COLO668 (cell line): ENCODE results near the gene GALNT8.
"Not testable (repeated sequence)": the region's sequence is repeated elsewhere in the genome, so short reads cannot be mapped to it uniquely, and the experiment has no call there.

Experiments used
- DNase-seq: peaks from one replicate; lab custom pipeline; 2025; ENCODE audit not compliant: unreplicated experiment; lab: John Stamatoyannopoulos, UW

GALNT8 gene, protein sequence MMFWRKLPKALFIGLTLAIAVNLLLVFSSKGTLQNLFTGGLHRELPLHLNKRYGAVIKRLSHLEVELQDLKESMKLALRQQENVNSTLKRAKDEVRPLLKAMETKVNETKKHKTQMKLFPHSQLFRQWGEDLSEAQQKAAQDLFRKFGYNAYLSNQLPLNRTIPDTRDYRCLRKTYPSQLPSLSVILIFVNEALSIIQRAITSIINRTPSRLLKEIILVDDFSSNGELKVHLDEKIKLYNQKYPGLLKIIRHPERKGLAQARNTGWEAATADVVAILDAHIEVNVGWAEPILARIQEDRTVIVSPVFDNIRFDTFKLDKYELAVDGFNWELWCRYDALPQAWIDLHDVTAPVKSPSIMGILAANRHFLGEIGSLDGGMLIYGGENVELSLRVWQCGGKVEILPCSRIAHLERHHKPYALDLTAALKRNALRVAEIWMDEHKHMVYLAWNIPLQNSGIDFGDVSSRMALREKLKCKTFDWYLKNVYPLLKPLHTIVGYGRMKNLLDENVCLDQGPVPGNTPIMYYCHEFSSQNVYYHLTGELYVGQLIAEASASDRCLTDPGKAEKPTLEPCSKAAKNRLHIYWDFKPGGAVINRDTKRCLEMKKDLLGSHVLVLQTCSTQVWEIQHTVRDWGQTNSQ

DNA sequence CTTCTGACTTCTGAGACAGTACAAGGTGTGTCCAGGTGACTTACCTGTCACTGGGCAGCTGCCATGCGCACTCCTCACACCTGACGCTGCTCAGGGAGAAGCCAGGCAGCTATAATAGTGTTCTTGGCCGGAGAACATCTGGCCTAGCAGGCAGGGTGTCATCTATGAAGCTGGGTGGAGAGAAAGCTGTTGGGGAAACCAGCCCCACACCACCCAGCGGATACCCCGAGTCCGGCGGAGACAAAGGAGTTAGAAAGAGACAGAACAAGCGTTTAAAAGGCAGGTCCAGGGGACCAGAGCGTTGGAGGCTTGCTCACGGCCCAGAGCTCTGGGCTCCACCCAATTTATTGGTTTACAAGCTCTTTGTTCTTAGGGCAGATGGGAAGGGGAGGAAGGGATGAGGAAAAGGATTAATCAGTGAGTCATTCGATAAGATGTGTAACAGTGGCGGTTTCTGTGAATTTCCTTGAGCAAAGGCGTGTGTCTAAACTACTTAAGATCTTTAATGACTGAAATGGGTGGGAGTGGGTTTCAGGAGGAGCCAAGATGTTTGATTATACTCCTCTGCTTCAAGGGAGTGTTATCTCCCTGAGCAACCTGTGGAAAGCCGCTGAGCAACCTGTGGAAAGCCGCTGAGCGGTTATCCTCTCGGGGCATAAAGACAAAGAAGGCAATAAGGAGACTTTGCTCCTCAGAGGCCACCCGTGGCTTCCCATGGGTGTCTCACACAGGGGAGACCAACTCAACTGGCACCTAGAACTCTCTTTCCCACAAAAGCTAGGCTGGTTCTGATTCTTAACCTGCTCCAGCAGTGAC lies at the start of gene GALNT8:
TSS of gene GALNT8 (plus strand) at position 580 of the 816 bp plus-strand sequence. CDS start 278 bp downstream, outside the sequence.
- DNase-seq = no peak

DNA sequence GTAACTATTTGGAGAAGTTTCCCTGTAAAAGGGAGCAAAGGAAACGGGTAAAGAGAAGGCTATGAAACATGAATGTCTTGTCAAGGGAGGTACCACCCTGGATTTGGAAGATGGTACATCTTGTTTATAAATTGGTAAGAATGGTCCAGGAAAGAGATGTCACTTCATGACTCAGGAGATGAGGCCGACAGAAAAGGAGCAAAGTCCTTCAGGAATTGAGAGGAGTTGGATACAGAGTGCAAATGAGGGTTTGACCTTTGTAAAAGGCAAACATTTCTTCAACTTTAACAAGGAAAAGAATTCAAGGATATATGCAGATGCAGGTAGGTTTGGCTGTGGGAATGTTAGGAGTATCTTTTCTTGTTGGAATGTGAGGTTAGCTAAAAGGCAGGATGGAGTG lies 40.5 kb upstream of the GALNT8 start:
- DNase-seq = no peak

DNA sequence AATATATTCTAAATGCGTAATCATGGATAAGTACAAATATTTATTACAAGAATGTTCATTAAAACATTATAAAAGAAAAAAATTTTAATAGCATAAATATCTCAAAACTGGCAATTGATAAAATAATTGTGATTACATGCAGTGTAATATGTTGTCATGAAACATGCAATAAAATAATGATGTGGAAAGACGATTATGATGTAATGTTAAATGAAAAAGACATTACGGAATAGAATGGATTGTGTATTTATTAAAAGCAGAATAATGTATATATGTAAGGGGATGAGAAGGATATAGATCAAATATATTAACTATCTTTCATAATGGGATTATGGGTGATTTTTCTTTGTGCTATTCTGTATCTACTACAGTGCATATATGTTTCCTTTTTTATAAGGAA lies 38.5 kb upstream of the GALNT8 start:
- DNase-seq = no peak

DNA sequence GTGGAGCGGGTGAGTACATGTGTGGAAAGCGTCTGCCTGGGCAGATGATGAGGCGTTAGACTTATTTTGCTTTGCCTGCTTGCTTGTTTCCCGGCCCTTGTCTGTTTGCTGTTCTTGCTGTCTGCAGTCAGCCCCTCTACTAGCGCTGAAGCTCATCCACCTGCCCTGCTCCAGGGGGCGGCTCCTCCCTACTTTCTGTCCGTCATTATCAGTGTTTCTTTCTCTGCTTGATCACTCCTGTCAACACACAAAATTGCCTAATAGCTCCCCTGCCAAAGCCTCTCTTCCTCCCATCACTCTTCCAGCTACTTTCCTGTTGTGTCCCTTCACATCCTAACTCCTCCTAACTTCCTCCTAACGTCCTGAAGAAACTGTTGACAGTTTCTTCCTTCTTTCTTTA lies 34.9 kb upstream of the GALNT8 start:
- no peak for DNase-seq

DNA sequence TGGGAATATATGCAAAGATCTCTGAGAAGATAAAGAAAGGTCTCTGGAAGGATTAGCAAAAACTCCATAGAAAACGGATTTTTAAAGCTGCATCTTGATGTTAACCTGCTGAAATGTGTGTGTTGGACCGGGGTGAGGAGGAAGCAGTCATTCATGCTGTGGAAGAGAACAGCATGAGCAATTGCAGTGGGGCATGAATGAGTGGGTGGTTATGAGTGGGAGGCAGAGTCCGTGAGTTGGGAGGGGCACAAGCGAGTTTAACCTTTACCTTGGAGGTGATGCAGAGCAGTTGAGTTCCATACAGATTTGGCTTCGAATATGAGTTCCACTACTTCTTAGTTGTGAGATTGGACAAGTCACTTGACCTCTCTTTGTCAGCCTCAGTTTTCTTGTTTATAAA lies 29.4 kb upstream of the GALNT8 start:
- no peak for DNase-seq

DNA sequence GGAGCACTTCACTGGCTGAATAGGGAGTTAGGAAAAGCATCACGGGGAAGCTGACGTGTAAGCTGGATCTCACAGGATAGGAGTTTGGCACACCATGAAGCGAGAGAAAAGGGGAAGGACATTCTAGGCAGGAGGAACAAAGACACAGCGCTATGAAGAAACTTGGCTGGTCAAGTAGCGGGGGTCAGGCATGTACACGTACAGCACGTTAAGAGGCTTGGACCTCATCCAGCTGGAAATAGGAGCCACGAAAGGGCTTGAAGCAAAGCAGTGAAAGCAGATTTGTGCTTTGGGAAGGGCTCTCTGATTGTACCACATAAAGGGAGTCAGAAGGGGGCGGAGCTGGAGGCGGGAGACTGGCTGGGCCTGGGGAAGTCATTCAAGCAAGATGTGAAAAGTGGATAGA lies 19.6 kb upstream of the GALNT8 start:
- DNase-seq = no peak

DNA sequence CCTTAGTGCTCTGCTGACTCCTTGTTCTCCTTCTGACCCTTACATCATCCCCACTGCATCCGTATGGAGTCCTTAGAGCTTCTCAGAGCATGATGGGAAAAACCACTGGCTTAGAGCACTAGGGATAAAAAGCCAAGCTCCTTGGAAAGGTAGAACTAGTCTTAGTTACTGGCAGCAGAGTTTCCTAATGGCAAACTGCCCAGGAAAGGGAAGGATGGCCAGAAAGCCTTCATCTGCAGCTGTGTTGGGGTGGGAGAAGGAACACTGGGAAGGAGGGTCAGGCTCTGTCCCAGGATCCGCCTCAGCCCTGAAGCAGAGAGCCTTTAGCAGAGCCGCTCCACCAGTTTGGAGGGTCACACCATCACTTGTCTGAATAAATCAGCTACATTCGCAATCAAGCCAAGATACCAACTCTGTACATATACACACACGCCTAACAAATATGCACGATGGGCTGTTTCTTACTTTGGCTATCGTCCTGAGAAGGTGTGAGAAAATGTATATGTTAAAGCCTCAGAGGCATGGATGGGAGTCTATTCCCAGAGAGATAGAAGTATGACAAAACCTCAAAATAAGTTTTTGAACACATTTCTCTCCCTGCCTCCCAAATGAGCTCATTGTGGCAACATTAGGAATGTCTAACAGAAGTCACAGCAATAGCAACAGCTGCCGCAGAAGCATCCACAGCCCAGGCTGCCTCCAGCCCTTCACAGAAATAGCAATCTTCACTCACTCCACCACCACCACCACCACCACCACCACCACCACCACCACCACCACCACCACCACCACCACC lies 18.6 kb upstream of the GALNT8 start:
- no peak for DNase-seq

DNA sequence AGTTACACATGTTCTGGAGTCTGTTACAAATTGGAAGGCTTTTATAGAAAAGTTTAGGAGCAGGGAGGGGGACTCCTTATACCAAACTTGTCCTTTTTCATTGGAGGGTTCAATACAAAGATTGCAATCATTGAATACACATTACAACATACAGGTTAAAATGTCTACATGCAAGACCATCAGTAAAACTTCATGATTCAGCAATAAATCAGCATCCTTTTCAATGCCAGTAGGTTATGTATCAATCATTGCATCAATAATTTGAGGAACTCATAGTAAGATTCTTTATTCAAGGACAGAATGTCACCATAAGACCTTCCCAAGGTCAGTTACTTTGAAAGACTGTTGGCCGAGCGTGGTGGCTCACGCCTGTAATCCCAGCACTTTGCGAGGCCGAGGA lies 16.5 kb upstream of the GALNT8 start:
- DNase-seq = no peak

DNA sequence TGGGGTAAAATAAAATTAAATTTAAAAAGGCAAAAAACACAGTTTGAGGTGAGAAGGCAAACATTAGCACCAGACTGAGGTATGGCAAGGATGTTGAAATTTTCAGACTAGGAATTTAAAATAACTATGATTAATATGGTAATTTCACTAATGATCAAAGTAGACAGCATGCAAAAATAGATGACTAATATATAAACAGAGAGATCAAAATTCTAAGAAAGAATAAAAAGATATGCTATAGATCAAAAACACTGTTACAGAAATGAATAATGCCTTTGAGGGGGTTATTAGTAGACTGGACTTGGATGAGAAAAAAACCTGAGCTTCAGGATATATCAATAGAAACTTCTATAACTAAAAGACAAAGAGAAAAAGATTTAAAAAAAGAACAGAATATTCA lies 14.4 kb upstream of the GALNT8 start:
- DNase-seq = no peak

DNA sequence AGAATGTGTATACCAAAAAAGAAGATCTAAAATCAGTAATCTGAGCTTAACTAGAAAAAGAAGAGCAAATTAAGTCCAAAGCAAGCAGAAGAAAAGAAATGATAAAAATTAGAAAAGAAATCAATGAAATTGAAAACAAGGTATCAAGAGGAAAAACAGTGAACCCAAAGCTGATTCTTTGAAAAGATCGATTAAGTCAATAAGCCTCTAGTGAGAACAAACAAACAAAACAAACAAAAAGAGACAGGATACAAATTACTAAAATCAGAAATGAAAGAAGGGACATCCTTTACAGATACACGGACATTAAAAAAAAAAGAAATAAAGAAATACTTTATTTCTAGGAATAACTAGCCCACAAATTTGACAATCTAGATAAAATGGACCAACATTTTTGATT lies 12.9 kb upstream of the GALNT8 start:
- DNase-seq = no peak

DNA sequence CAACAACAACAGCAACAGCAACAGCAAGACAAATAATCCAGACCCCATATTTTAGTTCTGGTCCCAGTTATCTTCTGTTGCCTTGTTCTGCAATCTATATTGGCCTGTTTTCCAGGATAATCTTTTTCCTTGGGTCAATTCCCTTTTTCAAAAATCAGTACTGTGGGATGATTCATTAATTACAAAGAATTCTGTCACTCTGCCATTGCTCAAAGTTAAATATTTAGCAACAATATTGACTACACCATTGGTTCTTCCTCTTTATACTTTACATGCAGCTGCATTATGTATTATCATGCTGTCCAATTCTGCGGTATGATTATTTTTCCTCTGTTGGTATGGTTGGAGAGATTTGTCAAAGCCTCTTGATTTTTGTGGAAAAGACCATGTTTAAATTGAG lies 10.1 kb upstream of the GALNT8 start:
- no peak for DNase-seq

DNA sequence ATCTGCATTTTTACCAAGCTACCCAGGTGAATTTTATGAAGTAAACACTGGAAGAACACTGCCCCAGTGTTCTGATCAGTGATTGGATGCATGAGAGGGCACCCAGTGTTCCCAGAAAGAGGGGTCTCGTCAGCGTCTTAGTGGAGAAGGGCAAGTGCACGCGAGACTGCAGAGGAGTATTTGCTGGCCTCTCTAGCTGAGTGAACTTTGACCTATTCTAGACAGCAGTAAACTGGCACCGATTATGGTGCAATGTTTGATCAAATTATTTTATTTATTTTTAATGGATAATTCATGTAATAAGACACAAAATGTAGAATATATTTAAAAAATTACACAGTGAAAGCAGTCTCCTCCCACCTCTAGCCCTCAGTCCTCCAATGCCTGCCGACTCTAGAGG lies 5.3 kb upstream of the GALNT8 start:
- no peak for DNase-seq

DNA sequence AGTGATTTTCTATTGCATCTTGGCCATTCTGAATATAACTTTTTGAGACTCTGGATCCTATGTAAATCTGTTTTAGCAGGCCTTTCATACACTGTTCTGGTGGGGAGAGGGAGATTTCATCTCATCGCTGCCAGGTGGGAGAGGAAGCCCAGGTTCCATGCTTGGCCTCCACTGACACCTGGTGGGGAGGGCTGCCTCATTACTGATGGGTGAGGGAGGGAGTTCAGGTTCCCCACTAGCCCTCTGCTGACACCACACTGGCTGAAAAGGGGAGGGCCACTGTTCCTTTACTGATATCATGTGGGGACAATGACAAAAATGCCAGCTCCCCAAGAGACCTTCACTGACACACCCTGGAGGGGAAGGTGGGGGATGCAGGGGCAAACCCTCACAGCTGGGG lies 2.4 kb upstream of the GALNT8 start:
- DNase-seq = no peak

DNA sequence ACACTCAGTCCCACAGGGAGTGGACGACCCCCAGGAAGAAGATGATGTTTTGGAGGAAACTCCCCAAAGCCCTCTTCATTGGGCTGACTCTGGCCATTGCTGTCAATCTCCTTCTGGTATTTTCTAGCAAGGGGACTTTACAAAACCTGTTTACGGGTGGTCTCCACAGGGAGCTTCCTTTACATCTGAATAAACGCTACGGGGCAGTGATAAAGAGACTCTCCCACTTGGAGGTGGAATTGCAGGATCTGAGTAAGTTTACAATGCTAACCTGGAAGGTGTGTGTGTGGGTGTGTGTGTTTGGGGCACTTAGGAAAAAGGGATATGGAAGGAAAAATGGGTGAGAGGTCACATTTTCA lies 416 bp downstream of the GALNT8 start:
- no peak for DNase-seq

DNA sequence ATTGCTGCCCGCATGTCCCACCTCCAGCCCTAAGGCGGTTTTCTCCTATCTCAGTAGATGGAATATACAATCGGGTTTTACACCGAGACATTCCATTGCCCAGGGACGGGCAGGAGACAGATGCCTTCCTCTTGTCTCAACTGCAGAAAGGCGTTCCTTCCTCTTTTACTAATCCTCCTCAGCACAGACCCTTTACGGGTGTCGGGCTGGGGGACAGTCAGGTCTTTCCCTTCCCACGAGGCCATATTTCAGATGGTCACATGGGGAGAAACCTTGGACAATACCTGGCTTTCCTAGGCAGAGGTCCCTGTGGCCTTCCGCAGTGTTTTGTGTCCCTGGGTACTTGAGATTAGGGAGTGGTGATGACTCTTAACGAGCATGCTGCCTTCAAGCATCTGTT lies 1.4 kb downstream of the GALNT8 start:
- DNase-seq = not testable (repeated sequence)

DNA sequence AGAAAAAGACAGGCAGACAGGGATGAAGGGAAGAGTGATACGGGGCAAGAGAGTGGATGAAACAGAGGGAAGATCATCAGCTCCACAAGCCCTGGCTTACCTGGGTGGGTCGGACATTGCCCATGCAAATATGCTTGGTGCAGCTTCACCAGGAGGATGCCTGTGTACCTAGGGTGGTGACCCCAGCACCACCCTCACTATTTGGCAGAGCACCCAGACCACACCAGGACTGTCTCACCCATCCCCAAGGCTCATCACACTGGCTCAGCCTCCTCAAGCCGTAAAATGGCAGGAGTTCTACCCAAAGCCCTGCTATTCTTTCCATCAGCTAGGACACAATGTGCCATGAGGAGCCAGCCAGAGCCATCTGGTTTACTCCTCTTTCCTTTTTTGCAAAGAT lies 3.0 kb downstream of the GALNT8 start:
- no peak for DNase-seq

DNA sequence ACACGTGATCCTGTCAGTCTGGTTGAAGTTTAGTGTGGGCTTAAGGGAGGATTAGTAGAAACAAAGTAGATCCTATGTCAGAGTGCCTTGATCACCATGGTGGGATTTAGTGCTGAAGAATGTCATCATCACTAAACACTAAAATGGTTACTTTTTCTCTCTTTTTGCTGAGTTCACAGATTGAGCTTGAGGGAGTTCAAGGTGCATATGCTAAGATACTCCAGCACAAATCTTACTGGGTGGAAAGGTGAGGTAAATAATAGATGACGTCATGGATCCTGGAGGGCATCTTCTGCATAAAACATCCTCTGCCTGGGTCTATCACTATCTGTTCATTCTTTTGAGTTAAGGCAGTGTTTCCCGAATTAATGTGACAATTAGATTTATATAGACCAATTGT lies 4.9 kb downstream of the GALNT8 start:
- no peak for DNase-seq

DNA sequence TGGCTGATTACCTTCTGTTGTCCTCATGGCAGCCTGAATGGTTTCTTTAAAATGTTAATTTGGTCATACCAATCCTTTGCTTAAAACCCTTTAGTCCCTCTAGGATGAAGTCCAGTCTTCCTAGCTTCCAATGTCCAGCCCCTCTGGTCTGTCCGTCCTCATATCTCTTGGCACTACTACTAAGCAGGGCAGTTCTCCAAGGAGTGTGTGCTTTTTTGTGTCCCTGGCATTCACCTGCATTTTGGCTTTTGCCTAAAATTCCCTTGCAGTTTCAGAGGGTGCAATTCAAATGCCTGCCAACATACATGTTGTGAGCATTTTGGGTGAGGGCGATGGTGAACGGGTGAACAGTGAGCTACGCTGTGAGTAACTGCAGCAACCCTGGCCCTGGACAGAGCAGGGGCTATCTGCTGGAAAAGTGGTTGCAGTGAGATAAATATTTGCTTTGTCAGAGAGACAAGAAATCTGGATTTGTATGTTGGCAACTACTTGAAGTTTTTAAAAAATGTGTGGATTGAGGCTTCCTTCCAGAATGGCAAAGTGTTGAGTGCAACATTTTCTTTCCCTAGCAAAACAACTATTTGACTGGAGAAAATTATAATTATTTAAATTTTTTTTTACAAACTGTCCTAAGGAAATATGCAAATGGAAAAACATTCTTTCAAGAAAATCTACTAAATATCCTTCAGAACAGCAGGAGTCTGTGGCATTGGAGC lies 14.6 kb downstream of the GALNT8 start:
- no peak for DNase-seq

DNA sequence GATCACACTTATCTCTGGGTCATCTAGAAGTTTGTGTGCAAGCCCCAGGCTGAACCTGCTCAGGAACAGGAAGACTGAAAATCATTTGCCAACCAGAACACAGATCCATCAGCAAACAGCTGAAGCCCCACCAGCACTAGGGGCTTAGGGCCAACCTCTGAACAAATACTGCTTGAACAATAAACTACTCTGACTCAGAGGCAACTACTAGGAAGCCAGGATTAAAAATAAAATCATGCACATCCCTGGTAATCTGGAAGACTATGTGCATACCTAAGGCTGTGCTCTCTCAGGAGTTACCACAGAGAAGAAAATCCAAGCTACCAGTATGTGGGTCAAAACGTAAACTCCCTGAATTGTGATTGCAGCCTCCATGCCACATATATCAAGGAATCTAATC lies 15.9 kb downstream of the GALNT8 start:
- no peak for DNase-seq

DNA sequence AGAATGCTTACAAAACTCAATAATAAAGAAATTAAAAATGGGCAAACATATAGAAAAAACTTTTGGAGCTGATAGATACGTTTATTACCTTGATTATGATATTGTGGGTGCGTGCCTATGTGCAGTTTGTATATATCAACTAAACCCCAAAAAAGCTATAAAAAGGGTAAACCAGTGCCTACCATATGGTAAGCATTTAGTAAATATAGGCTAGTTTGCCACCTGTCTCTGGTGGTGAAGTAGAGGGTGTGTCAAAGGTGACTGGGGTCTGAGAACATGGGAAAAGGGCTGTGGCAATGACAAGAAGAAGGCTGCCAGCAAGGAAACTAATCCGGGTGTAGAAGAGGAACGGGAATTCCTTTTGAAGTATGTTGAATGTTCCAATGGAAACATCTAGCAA lies 18.3 kb downstream of the GALNT8 start:
- no peak for DNase-seq
